PC-9 (cell line): ENCODE measurements around the gene TXNDC5. TPM values are rescaled to one million over a fixed set of nuclear protein-coding genes. Genes with fewer than 3 reads are reported as not detected.

Experiments
- BruUV-seq: library from RNA; stranded (reverse); fragments of 400-500 nt; replicated peaks from 2 replicates; lab custom pipeline; 2021; lab: Mats Ljungman, UMichigan
- CTCF ChIA-PET: fragments of 300-600 bp; sonication (Branson Sonifier 250); formaldehyde crosslinking; loops from one replicate; lab custom pipeline; 2022; ENCODE audit warnings: antibody characterized with exemption; lab: Charles Lee
- POLR2A ChIA-PET: fragments of 300-600 bp; sonication (Branson Sonifier 250); formaldehyde crosslinking; loops from one replicate; lab custom pipeline; 2022; ENCODE audit warnings: antibody characterized with exemption; ENCODE audit not compliant: unreplicated experiment; lab: Charles Lee
- DNase-seq, 2 experiments: peaks; one replicate each; pipeline versions ENCODE4 v3.0.0 to v3.0.0-alpha.2; 2015 to 2022; ENCODE audit warnings: mixed read lengths in 1 of 2
- H2AFZ ChIP-seq: fragments of 200-600 bp; sonication (generic); 2 replicates; pipeline ENCODE4 v1.8.1; 2017; ENCODE audit warnings: antibody characterized with exemption
- H3F3A ChIP-seq: fragments of 200-600 bp; sonication (generic); 2 replicates; pipeline ENCODE4 v1.8.1; 2017; ENCODE audit warnings: antibody characterized with exemption, mild to moderate bottlenecking, low read depth; ENCODE audit not compliant: insufficient read depth
- H3K27ac ChIP-seq: fragments of 200-600 bp; sonication (generic); 2 replicates; pipeline ENCODE4 v1.6.1; 2016; ENCODE audit warnings: mixed run types
- H3K27me3 ChIP-seq: fragments of 200-600 bp; sonication (generic); 2 replicates; pipeline ENCODE4 v1.6.1; 2016; ENCODE audit warnings: low read depth, mixed run types; ENCODE audit not compliant: insufficient read depth
- H3K36me3 ChIP-seq: fragments of 200-600 bp; sonication (generic); 2 replicates; pipeline ENCODE4 v1.6.1; 2016; ENCODE audit warnings: low read depth, mixed run types
- H3K4me1 ChIP-seq: fragments of 200-600 bp; sonication (generic); replicated peaks from 2 replicates; pipeline ENCODE4 v1.6.1; 2016; ENCODE audit warnings: mixed run types; ENCODE audit not compliant: insufficient read depth
- H3K4me2 ChIP-seq: fragments of 200-600 bp; sonication (generic); 2 replicates; pipeline ENCODE4 v1.6.1; 2017; ENCODE audit warnings: mixed run types
- H3K4me3 ChIP-seq: fragments of 200-600 bp; sonication (generic); 2 replicates; pipeline ENCODE4 v1.6.1; 2016; ENCODE audit warnings: mixed run types
- H3K79me2 ChIP-seq: fragments of 200-600 bp; sonication (generic); 2 replicates; pipeline ENCODE4 v1.6.1; 2017; ENCODE audit warnings: low read depth, mixed run types
- H3K9me2 ChIP-seq: fragments of 200-600 bp; sonication (generic); 2 replicates; pipeline ENCODE4 v1.8.1; 2017; ENCODE audit warnings: mild to moderate bottlenecking; ENCODE audit not compliant: insufficient read depth
- H3K9me3 ChIP-seq: fragments of 200-600 bp; sonication (generic); 2 replicates; pipeline ENCODE4 v1.8.1; 2016; ENCODE audit warnings: low read depth; ENCODE audit not compliant: insufficient read depth
- H4K20me1 ChIP-seq: fragments of 200-600 bp; sonication (generic); 2 replicates; pipeline ENCODE4 v1.8.1; 2017; ENCODE audit not compliant: insufficient read depth
- CTCF ChIP-seq: fragments of 200-600 bp; sonication (generic); conservative IDR thresholded peaks from 2 replicates; pipeline ENCODE4 v1.6.1; 2017; ENCODE audit warnings: mixed run types, antibody characterized with exemption, mild to moderate bottlenecking, moderate library complexity
- EZH2 ChIP-seq: fragments of 200-600 bp; sonication (generic); IDR thresholded peaks from 2 replicates; pipeline ENCODE4 v1.8.0; 2017; ENCODE audit warnings: antibody characterized with exemption, low read depth
- intact Hi-C: fragments of 100-400 bp; cut with micrococcal nuclease; formaldehyde crosslinking; loops from one replicate; pipeline ENCODE4 v1.10.0; 2022; ENCODE audit not compliant: unreplicated experiment
- total RNA-seq: library from RNA; stranded (reverse); gene quantifications from 2 replicates; pipeline ENCODE4 v1.2.3, GENCODE V29; 2021

The TXNDC5 gene
- total RNA-seq, 1 experiment from 2014 or later, result 74.8 TPM

GRCh38 chr6:7907159-7907558, 3.4 kb downstream of the TXNDC5 start:
- Histone ChIP-seq H3K4me2 (no peak overlapping the region), H3K4me1 (peaks cover 14% of the 10 kb centered on the region; the same call in 1 of the 2 replicates), H3K27ac (no peak overlapping the region), H4K20me1 (peaks cover 17% of the 10 kb centered on the region; the same call in 1 of the 2 replicates), H3F3A (peaks cover 13% of the 10 kb centered on the region), H2AFZ (no peak overlapping the region), H3K79me2 (peaks cover 43% of the 10 kb centered on the region), H3K9me3 (no peaks in the 10 kb centered on the region), H3K9me2 (no peaks in the 10 kb centered on the region), H3K4me3 (no peak overlapping the region), H3K27me3 (no peaks in the 10 kb centered on the region), H3K36me3 (no peaks in the 10 kb centered on the region)
- BruUV-seq, result no TSS peak
- TF ChIP-seq EZH2 (no peak), CTCF (no peak)
- POLR2A ChIA-PET, result no interaction called here
- intact Hi-C loops, result loop anchor here (5.0 kb wide), 1 partner anchor 85 kb away; no protein-coding TSS in a partner anchor
- CTCF ChIA-PET, result no interaction called here
- no peak for DNase-seq

- no peak overlapping the region for H3K27ac ChIP-seq
- H3K79me2 ChIP-seq, result peaks cover 43% of the 10 kb centered on the region
- CTCF ChIA-PET, result no interaction called here
- peaks cover 9% of the 10 kb centered on the region for H3F3A ChIP-seq
- H3K9me2 ChIP-seq, result no peaks in the 10 kb centered on the region
- no peak for TF ChIP-seq EZH2
- no peak for TF ChIP-seq CTCF
- no peak overlapping the region for H3K4me2 ChIP-seq
- no peak overlapping the region for H2AFZ ChIP-seq
- peaks cover 17% of the 10 kb centered on the region; the same call in 1 of the 2 replicates for H4K20me1 ChIP-seq
- H3K27me3 ChIP-seq, result no peaks in the 10 kb centered on the region
- no peaks in the 10 kb centered on the region for H3K36me3 ChIP-seq
- no TSS peak for BruUV-seq
- intact Hi-C loops, result loop anchor here (5.0 kb wide), 1 partner anchor 86 kb away; no protein-coding TSS in a partner anchor
- peaks cover 12% of the 10 kb centered on the region; the same call in 1 of the 2 replicates for H3K4me1 ChIP-seq
- H3K4me3 ChIP-seq, result no peak overlapping the region
- POLR2A ChIA-PET, result no interaction called here
- no peak for DNase-seq
- no peaks in the 10 kb centered on the region for H3K9me3 ChIP-seq
Observed at GRCh38 chr6:7906741-7907140, 3.8 kb downstream of the TXNDC5 start.

- Histone ChIP-seq H3K79me2 (peaks cover 43% of the 10 kb centered on the region), H3F3A (no peaks in the 10 kb centered on the region), H3K27me3 (no peaks in the 10 kb centered on the region), H3K4me2 (no peak overlapping the region), H2AFZ (no peak overlapping the region), H3K4me3 (no peak overlapping the region), H3K36me3 (no peaks in the 10 kb centered on the region), H3K9me2 (no peaks in the 10 kb centered on the region), H3K9me3 (no peaks in the 10 kb centered on the region), H3K27ac (no peak overlapping the region), H3K4me1 (peaks cover 7% of the 10 kb centered on the region; the same call in 1 of the 2 replicates), H4K20me1 (peaks cover 17% of the 10 kb centered on the region; the same call in 1 of the 2 replicates)
- TF ChIP-seq EZH2, result no peak
- no peak for TF ChIP-seq CTCF
- no peak for DNase-seq
- BruUV-seq, result no TSS peak
- CTCF ChIA-PET, result no interaction called here
- intact Hi-C loops, result loop anchor here (5.0 kb wide), 1 partner anchor 87 kb away; no protein-coding TSS in a partner anchor
- POLR2A ChIA-PET, result no interaction called here
Observed at GRCh38 chr6:7905416-7905815, 5.2 kb downstream of the TXNDC5 start.
